Mesenchymal stem cell (in vitro differentiated cells and primary cell): ENCODE data around the gene CDC42BPB.

ENCODE experiments used
- DNase-seq: peaks from one replicate; pipeline ENCODE4 v3.0.0-alpha.2; 2013
- H2AFZ ChIP-seq: one replicate; pipeline ENCODE4 v1.6.1; 2013; ENCODE audit warnings: low read depth, mild to moderate bottlenecking, control low read depth, inconsistent platforms, low read length, moderate library complexity
- H2AK5ac ChIP-seq: 2 replicates; pipeline ENCODE4 v1.6.1; 2013; ENCODE audit warnings: low read length, moderate library complexity, mild to moderate bottlenecking, inconsistent platforms; ENCODE audit not compliant: severe bottlenecking
- H2BK120ac ChIP-seq: one replicate; pipeline ENCODE4 v1.6.1; 2013; ENCODE audit warnings: low read depth, mild to moderate bottlenecking, inconsistent platforms, low read length, moderate library complexity
- H2BK12ac ChIP-seq, 2 experiments: one replicate each; pipeline ENCODE4 v1.6.1; 2013; ENCODE audit warnings: inconsistent platforms in 2 of 2, low read length in 2 of 2, mild to moderate bottlenecking in 2 of 2, moderate library complexity in 2 of 2, control low read depth in 1 of 2
- H2BK15ac ChIP-seq: one replicate; pipeline ENCODE4 v1.6.1; 2013; ENCODE audit warnings: mild to moderate bottlenecking, low read depth, inconsistent platforms; ENCODE audit not compliant: poor library complexity, severe bottlenecking
- H2BK5ac ChIP-seq: 2 replicates; pipeline ENCODE4 v1.6.1; 2013; ENCODE audit warnings: low read depth, mild to moderate bottlenecking, low read length, control low read depth, inconsistent platforms; ENCODE audit not compliant: poor library complexity, severe bottlenecking
- H3K14ac ChIP-seq, 2 experiments: one replicate each; pipeline ENCODE4 v1.6.1; 2013; ENCODE audit warnings: inconsistent platforms in 2 of 2, low read length in 2 of 2, control low read depth in 1 of 2, mild to moderate bottlenecking in 1 of 2, moderate library complexity in 1 of 2
- H3K18ac ChIP-seq, 2 experiments: one replicate each; pipeline ENCODE4 v1.6.1; 2013; ENCODE audit warnings: inconsistent platforms in 2 of 2, low read length in 2 of 2, control low read depth in 1 of 2, low read depth in 1 of 2, mild to moderate bottlenecking in 1 of 2
- H3K23ac ChIP-seq, 2 experiments: one replicate each; pipeline ENCODE4 v1.6.1; 2013; ENCODE audit warnings: inconsistent platforms in 2 of 2, low read length in 2 of 2, mild to moderate bottlenecking in 2 of 2, moderate library complexity in 2 of 2, control low read depth in 1 of 2
- H3K27ac ChIP-seq: 2 replicates; pipeline ENCODE4 v1.5.1; 2013; ENCODE audit warnings: mild to moderate bottlenecking, moderate library complexity, low read length, control low read depth, inconsistent platforms; ENCODE audit not compliant: poor library complexity, severe bottlenecking
- H3K27me3 ChIP-seq, 2 experiments: 2 replicates each; pipeline versions ENCODE4 v1.6.1 to v1.7.0; 2013; ENCODE audit warnings: low read length in 2 of 2, mild to moderate bottlenecking in 2 of 2, moderate library complexity in 2 of 2, control low read depth in 1 of 2, inconsistent platforms in 1 of 2; ENCODE audit not compliant: control insufficient read depth in 1 of 2, insufficient read depth in 1 of 2
- H3K36me3 ChIP-seq, 2 experiments: 2 replicates each; pipeline versions ENCODE4 v1.6.1 to v1.7.0; 2013; ENCODE audit warnings: low read length in 2 of 2, control low read depth in 1 of 2, inconsistent platforms in 1 of 2, low read depth in 1 of 2, mild to moderate bottlenecking in 1 of 2; ENCODE audit not compliant: insufficient read depth in 2 of 2, control insufficient read depth in 1 of 2
- H3K4ac ChIP-seq, 2 experiments: one replicate each; pipeline ENCODE4 v1.6.1; 2013; ENCODE audit warnings: inconsistent platforms in 2 of 2, low read length in 2 of 2, mild to moderate bottlenecking in 2 of 2, moderate library complexity in 2 of 2, control low read depth in 1 of 2, low read depth in 1 of 2
- H3K4me1 ChIP-seq: 2 replicates; pipeline ENCODE4 v1.6.1; 2013; ENCODE audit warnings: low read depth, low read length, control low read depth; ENCODE audit not compliant: control insufficient read depth, insufficient read depth
- H3K4me2 ChIP-seq: 2 replicates; pipeline ENCODE4 v1.6.1; 2013; ENCODE audit warnings: low read length, mild to moderate bottlenecking, inconsistent platforms; ENCODE audit not compliant: poor library complexity, severe bottlenecking
- H3K4me3 ChIP-seq, 2 experiments: 2 replicates each; pipeline versions ENCODE4 v1.5.1 to v1.7.0; 2013; ENCODE audit warnings: low read length in 2 of 2, mild to moderate bottlenecking in 2 of 2, control low read depth in 1 of 2, low read depth in 1 of 2; ENCODE audit not compliant: insufficient read depth in 1 of 2
- H3K79me1 ChIP-seq: replicated peaks from 2 replicates; pipeline ENCODE4 v1.6.1; 2013; ENCODE audit warnings: mild to moderate bottlenecking, control low read depth, low read length, inconsistent platforms; ENCODE audit not compliant: poor library complexity, severe bottlenecking
- H3K9ac ChIP-seq: 2 replicates; pipeline ENCODE4 v1.7.0; 2013; ENCODE audit warnings: mild to moderate bottlenecking, low read length, moderate library complexity
- H3K9me3 ChIP-seq: 2 replicates; pipeline ENCODE4 v1.7.0; 2013; ENCODE audit warnings: mild to moderate bottlenecking, low read length; ENCODE audit not compliant: control insufficient read depth
- H4K8ac ChIP-seq: one replicate; pipeline ENCODE4 v1.6.1; 2013; ENCODE audit warnings: inconsistent platforms, mild to moderate bottlenecking, low read length, moderate library complexity
- H4K91ac ChIP-seq: one replicate; pipeline ENCODE4 v1.6.1; 2013; ENCODE audit warnings: mild to moderate bottlenecking, low read length, inconsistent platforms
- WGBS: methylation state at CpG from one replicate; pipeline ENCODE4 v1.1.7; 2013; ENCODE audit warnings: mixed read lengths; 5-methylcytosine and 5-hydroxymethylcytosine counted together

Gene CDC42BPB

DNA sequence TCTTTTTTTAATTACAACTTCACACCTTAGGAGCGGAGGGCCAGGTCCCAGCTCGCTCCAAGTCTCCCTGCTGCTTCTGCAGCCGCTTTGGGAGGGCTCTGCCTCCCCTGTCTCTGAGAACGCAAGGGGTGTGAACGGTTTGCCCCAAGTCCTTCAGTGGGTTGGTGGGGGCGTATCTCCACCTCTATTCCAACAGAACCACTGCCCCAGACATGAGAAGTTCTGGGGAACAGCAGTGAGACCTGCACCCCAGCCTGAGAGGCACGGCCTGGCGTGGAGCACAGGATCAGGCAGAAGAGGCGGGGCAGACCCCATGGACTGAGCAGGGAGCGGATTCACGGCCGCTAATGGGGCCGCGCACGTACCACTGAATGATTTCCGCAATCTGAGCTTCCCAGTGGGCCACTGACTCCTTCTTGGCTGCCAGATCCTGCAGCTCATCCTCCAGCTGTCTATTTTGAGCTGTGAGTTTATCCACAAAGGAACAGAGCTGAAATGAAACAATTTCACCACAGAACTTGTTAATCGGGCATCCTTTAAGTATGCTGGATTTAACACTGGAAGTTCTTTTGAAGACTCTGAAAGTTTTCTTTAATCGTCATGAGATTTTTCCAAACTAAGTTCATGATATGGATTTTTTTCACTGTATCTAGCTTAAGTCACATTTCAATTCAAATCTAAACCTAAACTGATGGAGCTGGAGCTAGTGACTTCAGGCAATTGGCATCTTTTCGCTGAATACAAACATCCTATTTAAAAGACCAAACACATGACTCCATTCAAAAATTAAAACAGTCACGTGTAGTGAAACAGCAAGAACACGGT, 90.5 kb downstream of the CDC42BPB start:
- no peak overlapping the region for H3K27ac ChIP-seq
- H3K9me3 ChIP-seq = no peaks in the 10 kb centered on the region
- H2BK15ac ChIP-seq = no peak overlapping the region
- H3K18ac ChIP-seq = no peak overlapping the region
- H4K8ac ChIP-seq = no peak overlapping the region
- no peaks in the 10 kb centered on the region for H3K27me3 ChIP-seq
- H2AFZ ChIP-seq = no peak overlapping the region
- H3K36me3 ChIP-seq = peaks cover 77 to 99% of the 10 kb centered on the region in 2 experiments
- H3K14ac ChIP-seq = no peak overlapping the region
- no peak overlapping the region for H2AK5ac ChIP-seq
- no peak overlapping the region for H2BK120ac ChIP-seq
- no peak overlapping the region for H3K4ac ChIP-seq
- no peak overlapping the region for H2BK12ac ChIP-seq
- H3K4me1 ChIP-seq = no peaks in the 10 kb centered on the region
- WGBS = 94% methylated on average over 19 of the region's 21 CpGs
- peaks cover 39% of the 10 kb centered on the region for H3K79me1 ChIP-seq
- H3K4me3 ChIP-seq = no peak overlapping the region
- H3K4me2 ChIP-seq = no peak overlapping the region
- no peak overlapping the region for H3K9ac ChIP-seq
- no peak overlapping the region for H2BK5ac ChIP-seq
- H4K91ac ChIP-seq = no peak overlapping the region
- no peak overlapping the region for H3K23ac ChIP-seq
- DNase-seq = no peak

DNA sequence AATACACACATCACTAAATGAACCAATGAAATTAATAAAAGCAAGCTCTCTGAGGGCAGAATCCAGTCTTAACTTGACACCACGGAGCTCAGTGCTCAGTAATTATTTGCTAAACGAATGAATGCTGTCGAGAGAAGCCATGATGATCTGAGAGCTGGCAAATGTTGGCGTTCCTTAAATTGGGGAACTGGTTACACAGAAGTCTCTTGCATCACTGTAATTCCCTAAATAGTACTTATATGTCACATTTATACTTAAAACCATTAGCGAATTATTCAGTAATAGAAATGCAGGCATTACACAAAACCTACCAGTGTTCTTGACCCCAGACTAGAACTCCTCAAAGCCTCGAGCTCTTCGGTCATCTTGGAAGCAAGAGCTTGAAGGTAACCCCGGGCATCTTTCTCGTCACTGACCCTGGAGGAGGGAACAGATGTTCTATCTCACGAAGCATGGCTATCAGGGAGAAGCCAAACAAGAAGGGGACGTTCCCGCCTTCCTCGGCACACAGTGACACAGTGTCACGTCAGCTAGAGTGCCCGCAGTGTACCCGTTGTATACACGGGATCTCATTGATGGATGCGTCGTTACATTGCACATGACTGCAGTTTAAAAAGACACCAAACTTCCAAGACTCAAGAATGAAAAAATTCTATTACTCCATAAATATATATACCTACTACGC, 91.2 kb downstream of the CDC42BPB start:
- Histone ChIP-seq H3K23ac (no peak overlapping the region), H3K4me1 (no peaks in the 10 kb centered on the region), H2BK12ac (no peak overlapping the region), H2AFZ (no peak overlapping the region), H3K4me3 (no peak overlapping the region), H3K27ac (no peak overlapping the region), H2BK15ac (no peak overlapping the region), H3K18ac (no peak overlapping the region), H3K14ac (no peak overlapping the region), H3K27me3 (no peaks in the 10 kb centered on the region), H4K91ac (no peak overlapping the region), H3K9ac (no peak overlapping the region), H2BK120ac (no peak overlapping the region), H3K79me1 (peaks cover 34% of the 10 kb centered on the region), H4K8ac (no peak overlapping the region), H3K4me2 (no peak overlapping the region), H3K36me3 (peaks cover 76 to 99% of the 10 kb centered on the region in 2 experiments), H3K4ac (no peak overlapping the region), H2AK5ac (no peak overlapping the region), H3K9me3 (no peaks in the 10 kb centered on the region), H2BK5ac (no peak overlapping the region)
- 97% methylated on average over 19 of the region's 20 CpGs for WGBS
- DNase-seq = no peak

DNA sequence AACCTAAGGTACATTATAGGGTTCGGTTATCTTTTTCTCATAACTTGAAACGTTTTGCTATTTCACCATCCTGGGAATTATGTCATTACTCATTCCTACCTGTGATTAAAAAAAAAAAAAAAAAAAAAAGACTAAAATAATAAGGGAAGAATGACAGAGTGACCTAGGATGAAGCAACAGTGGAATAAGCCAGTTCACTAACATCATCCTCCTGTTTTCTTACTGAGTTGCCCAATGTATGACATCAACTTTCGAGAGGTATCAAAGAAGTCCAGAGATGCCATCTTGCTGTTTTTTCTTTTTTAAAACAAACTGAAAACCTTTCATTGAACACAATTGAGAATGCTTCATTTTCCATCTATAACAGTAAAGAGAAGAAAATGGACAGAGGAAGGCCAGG, 92.1 kb downstream of the CDC42BPB start:
- Histone ChIP-seq H3K9ac (no peak overlapping the region), H3K18ac (no peak overlapping the region), H2AK5ac (no peak overlapping the region), H3K14ac (no peak overlapping the region), H4K8ac (no peak overlapping the region), H2BK15ac (no peak overlapping the region), H2BK12ac (no peak overlapping the region), H3K27ac (no peak overlapping the region), H2AFZ (no peak overlapping the region), H3K23ac (no peak overlapping the region), H3K27me3 (no peaks in the 10 kb centered on the region), H3K9me3 (no peaks in the 10 kb centered on the region), H3K4ac (no peak overlapping the region), H3K4me2 (no peak overlapping the region), H3K79me1 (peaks cover 35% of the 10 kb centered on the region), H3K4me3 (no peak overlapping the region), H2BK120ac (no peak overlapping the region), H3K36me3 (peaks cover 80 to 99% of the 10 kb centered on the region in 2 experiments), H4K91ac (no peak overlapping the region), H2BK5ac (no peak overlapping the region), H3K4me1 (no peaks in the 10 kb centered on the region)
- no peak for DNase-seq
- WGBS = 100% methylated on average over 2 of the region's 3 CpGs

DNA sequence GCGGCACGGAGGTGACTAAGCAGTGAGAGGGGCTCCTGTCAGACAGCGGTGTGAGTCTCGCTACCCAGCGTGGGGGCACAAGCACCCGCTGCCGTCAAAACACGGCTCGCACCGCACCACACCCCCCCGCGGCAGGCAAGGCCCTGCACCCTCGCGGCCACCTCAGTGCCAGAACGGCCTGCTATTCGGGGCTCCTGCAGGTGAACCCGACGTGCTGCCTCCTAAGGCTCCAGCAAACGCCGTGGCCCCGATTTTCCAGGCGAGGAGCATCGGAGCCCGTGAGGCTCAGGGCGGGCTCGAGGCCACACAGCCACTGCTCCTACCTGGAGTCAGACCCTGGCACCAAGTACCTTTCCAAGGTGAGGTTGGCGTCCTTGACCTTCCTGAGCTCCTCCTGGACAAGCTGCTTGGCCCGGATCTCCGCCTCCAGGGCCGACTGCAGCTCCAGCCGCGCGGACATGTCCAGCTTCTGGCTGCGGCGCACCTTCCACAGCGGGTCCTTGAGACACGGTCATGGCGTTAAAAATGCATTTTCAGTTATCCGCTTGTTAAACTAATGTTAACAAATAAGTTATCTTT, 93.1 kb downstream of the CDC42BPB start:
- no peak overlapping the region for H3K23ac ChIP-seq
- no peak overlapping the region for H2BK5ac ChIP-seq
- no peak overlapping the region for H3K9ac ChIP-seq
- H3K4me3 ChIP-seq = no peak overlapping the region
- no peak overlapping the region for H3K18ac ChIP-seq
- no peak overlapping the region for H2BK120ac ChIP-seq
- peak overlapping the region; percentile 17 for H2BK15ac ChIP-seq
- no peak overlapping the region for H2AK5ac ChIP-seq
- H3K36me3 ChIP-seq = peaks cover 75 to 97% of the 10 kb centered on the region in 2 experiments
- no peaks in the 10 kb centered on the region for H3K4me1 ChIP-seq
- no peak overlapping the region for H4K91ac ChIP-seq
- no peak overlapping the region for H3K27ac ChIP-seq
- WGBS = 98% methylated on average over 38 of the region's 39 CpGs
- H3K79me1 ChIP-seq = peaks cover 29% of the 10 kb centered on the region
- H3K9me3 ChIP-seq = no peaks in the 10 kb centered on the region
- H3K4me2 ChIP-seq = no peak overlapping the region
- no peak overlapping the region for H3K14ac ChIP-seq
- H4K8ac ChIP-seq = no peak overlapping the region
- DNase-seq = no peak
- H2AFZ ChIP-seq = no peak overlapping the region
- H3K4ac ChIP-seq = no peak overlapping the region
- H2BK12ac ChIP-seq = no peak overlapping the region
- no peaks in the 10 kb centered on the region for H3K27me3 ChIP-seq
